Measurements from ENCODE around the gene TST.

Gene TST

DNA sequence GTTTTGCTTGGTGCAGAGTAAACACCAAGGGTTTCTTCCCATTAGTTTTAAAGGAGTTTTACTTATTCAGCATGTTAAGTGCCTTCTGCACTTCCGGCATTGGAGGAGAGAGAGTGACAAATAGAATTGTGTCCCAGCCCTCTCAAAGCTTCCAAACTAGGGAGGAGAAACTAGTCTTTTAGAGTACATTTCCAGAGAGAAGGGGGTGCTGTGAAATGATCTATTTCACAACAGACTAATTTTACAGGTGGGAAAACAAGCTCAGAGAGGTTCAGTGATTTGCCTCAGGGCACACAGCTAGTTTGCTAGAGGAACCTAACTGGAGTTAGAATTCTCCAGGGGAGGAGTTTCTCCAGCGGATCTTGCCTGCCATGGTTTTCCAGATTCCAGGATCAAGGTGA lies 12.9 kb upstream of the TST start:
- Histone ChIP-seq H3K27me3 (replicated peaks; ENCODE audit: control insufficient read depth, insufficient read depth, low read length, poor library complexity, severe bottlenecking) (peaks cover 2% of the 10 kb centered on the region), H3K27ac (ENCODE audit: insufficient read depth, low read length, poor library complexity, severe bottlenecking) (no peak overlapping the region), H3K36me3 (ENCODE audit: control insufficient read depth, insufficient read depth, low read length) (no peaks in the 10 kb centered on the region), H3K4me3 (ENCODE audit: insufficient read depth, low read depth, low read length, poor library complexity, severe bottlenecking) (no peak overlapping the region), H3K4me1 (ENCODE audit: control insufficient read depth, insufficient read depth, low read length, poor library complexity, severe bottlenecking) (no peaks in the 10 kb centered on the region), H3K9me3 (ENCODE audit: control insufficient read depth, low read length) (no peaks in the 10 kb centered on the region)
- no peak for DNase-seq

GRCh38 chr22:37030560-37031281 lies 11.5 kb upstream of the TST start:
- Histone ChIP-seq H3K4me1 (ENCODE audit: control insufficient read depth, insufficient read depth, low read length, poor library complexity, severe bottlenecking) (no peaks in the 10 kb centered on the region), H3K27ac (ENCODE audit: insufficient read depth, low read length, poor library complexity, severe bottlenecking) (no peak overlapping the region), H3K27me3 (replicated peaks; ENCODE audit: control insufficient read depth, insufficient read depth, low read length, poor library complexity, severe bottlenecking) (no peaks in the 10 kb centered on the region), H3K9me3 (ENCODE audit: control insufficient read depth, low read length) (no peaks in the 10 kb centered on the region), H3K36me3 (ENCODE audit: control insufficient read depth, insufficient read depth, low read length) (no peaks in the 10 kb centered on the region), H3K4me3 (ENCODE audit: insufficient read depth, low read depth, low read length, poor library complexity, severe bottlenecking) (no peak overlapping the region)
- DNase-seq: no peak

DNA sequence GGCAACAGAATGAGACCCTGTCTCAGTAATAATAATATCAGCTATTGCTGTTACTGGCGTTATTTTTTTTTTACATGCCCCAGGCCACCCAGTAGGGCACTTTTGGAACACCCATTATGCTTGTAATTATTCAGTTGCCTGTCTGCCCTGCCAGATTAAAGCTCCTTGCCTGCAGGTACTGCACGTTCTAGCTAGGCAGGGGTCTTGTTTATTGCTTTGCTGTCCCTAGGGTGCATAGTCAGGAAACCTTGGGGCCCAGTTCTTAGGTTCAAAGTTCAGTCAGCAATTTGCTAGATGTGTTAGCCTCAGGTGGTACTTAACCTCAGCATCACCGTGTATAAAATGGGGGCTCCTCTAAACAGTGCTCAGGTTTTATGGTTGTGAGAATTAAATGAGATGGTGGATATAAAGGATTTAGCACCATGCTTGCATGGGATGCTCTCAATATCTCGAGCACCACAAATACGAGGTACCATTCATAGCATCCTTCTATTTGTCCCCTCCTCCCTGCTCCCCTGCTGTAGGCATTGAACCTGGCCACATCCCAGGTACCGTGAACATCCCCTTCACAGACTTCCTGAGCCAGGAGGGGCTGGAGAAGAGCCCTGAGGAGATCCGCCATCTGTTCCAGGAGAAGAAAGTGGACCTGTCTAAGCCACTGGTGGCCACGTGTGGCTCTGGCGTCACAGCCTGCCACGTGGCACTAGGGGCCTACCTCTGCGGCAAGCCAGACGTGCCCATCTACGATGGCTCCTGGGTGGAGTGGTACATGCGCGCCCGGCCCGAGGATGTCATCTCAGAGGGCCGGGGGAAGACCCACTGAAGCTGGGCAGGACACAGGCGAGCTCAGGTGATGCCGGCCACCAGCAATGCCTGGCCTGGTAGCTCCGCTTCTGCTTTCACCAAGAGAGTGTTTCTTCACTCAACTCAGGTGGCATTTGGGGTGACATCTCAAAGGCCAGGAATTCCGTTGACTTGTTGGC lies 9.7 kb upstream of the TST start:
- H3K4me1 ChIP-seq (ENCODE audit: control insufficient read depth, insufficient read depth, low read length, poor library complexity, severe bottlenecking): no peaks in the 10 kb centered on the region
- no peak overlapping the region for H3K4me3 ChIP-seq (ENCODE audit: insufficient read depth, low read depth, low read length, poor library complexity, severe bottlenecking)
- H3K9me3 ChIP-seq (ENCODE audit: control insufficient read depth, low read length): no peaks in the 10 kb centered on the region
- no peaks in the 10 kb centered on the region for H3K36me3 ChIP-seq (ENCODE audit: control insufficient read depth, insufficient read depth, low read length)
- no peaks in the 10 kb centered on the region for H3K27me3 ChIP-seq (replicated peaks; ENCODE audit: control insufficient read depth, insufficient read depth, low read length, poor library complexity, severe bottlenecking)
- DNase-seq: no peak
- H3K27ac ChIP-seq (ENCODE audit: insufficient read depth, low read length, poor library complexity, severe bottlenecking): no peak overlapping the region

DNA sequence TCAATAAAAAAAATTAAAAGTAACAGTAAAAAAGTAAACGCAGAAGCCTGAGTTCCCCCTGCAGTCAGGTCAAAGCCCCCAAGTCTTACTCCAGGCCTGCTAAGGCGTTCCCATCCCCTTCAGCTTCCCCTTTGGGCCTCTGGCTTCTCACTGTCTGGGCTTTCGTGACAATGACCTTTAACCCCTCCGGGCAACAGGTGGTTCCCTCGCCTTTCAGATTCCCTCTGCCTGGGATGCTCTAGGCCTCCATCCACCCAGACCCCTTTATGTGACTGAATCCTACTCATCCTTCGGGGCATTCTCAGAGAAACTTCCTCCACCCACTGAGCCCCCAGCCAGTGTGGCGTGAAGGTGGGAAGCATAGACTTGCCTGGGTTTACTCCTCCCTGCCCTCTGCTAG lies 8.3 kb upstream of the TST start:
- no peaks in the 10 kb centered on the region for H3K9me3 ChIP-seq (ENCODE audit: control insufficient read depth, low read length)
- no peak for DNase-seq
- no peak overlapping the region for H3K27ac ChIP-seq (ENCODE audit: insufficient read depth, low read length, poor library complexity, severe bottlenecking)
- no peaks in the 10 kb centered on the region for H3K27me3 ChIP-seq (replicated peaks; ENCODE audit: control insufficient read depth, insufficient read depth, low read length, poor library complexity, severe bottlenecking)
- no peak overlapping the region for H3K4me3 ChIP-seq (ENCODE audit: insufficient read depth, low read depth, low read length, poor library complexity, severe bottlenecking)
- H3K4me1 ChIP-seq (ENCODE audit: control insufficient read depth, insufficient read depth, low read length, poor library complexity, severe bottlenecking): no peaks in the 10 kb centered on the region
- no peaks in the 10 kb centered on the region for H3K36me3 ChIP-seq (ENCODE audit: control insufficient read depth, insufficient read depth, low read length)

DNA sequence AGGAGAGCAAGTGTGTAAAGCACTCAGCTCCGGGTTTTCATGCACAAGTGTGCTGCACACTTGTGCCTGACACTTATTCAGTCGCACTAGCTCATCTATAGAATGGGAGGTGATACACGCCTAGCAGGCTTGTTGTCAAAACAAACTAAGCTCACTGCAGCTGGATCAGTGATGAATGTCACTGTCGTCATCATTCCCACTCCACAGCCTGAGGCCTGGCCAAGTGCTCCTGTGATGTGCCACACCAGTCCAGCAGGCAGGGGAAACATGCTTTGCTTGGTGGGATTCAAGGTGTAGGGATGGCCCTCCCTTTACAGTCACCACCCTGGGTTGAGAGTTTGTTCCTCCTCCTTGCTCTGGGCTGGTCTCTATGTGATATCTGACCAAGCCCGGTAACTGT lies 7.1 kb upstream of the TST start:
- Histone ChIP-seq H3K27me3 (replicated peaks; ENCODE audit: control insufficient read depth, insufficient read depth, low read length, poor library complexity, severe bottlenecking) (no peaks in the 10 kb centered on the region), H3K4me1 (ENCODE audit: control insufficient read depth, insufficient read depth, low read length, poor library complexity, severe bottlenecking) (no peaks in the 10 kb centered on the region), H3K9me3 (ENCODE audit: control insufficient read depth, low read length) (no peaks in the 10 kb centered on the region), H3K27ac (ENCODE audit: insufficient read depth, low read length, poor library complexity, severe bottlenecking) (no peak overlapping the region), H3K4me3 (ENCODE audit: insufficient read depth, low read depth, low read length, poor library complexity, severe bottlenecking) (no peak overlapping the region), H3K36me3 (ENCODE audit: control insufficient read depth, insufficient read depth, low read length) (no peaks in the 10 kb centered on the region)
- DNase-seq: no peak

DNA sequence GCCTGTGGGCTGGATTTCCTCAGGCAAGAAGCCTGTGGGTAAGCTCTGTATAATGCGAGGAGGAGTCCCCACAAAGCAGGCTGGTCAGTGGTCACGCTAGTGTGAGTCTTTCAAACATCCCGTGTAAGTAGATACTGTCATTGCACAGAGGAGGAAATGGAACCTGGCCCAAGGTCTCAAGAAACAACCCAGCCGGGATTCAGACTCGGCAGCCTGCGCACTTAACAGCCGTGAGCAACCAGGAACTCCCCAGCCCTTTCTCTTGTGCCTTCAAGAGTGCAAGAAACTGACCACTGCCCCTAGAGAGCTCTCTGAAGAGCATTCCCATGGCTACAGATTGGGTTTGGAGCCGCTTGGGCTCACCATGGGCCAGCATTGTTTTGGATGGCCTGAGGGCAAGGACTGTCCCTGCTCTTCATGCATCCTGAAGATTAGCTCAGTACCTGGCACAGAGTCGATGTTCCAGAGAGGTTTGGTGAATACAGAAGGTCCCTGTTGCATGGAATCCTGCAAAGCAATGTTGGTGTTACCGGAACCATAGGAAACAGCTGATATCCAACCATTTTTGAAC lies 6.3 kb upstream of the TST start:
- DNase-seq: no peak
- H3K27ac ChIP-seq (ENCODE audit: insufficient read depth, low read length, poor library complexity, severe bottlenecking): no peak overlapping the region
- no peak overlapping the region for H3K4me3 ChIP-seq (ENCODE audit: insufficient read depth, low read depth, low read length, poor library complexity, severe bottlenecking)
- no peaks in the 10 kb centered on the region for H3K27me3 ChIP-seq (replicated peaks; ENCODE audit: control insufficient read depth, insufficient read depth, low read length, poor library complexity, severe bottlenecking)
- H3K36me3 ChIP-seq (ENCODE audit: control insufficient read depth, insufficient read depth, low read length): no peaks in the 10 kb centered on the region
- no peaks in the 10 kb centered on the region for H3K9me3 ChIP-seq (ENCODE audit: control insufficient read depth, low read length)
- H3K4me1 ChIP-seq (ENCODE audit: control insufficient read depth, insufficient read depth, low read length, poor library complexity, severe bottlenecking): no peaks in the 10 kb centered on the region

DNA sequence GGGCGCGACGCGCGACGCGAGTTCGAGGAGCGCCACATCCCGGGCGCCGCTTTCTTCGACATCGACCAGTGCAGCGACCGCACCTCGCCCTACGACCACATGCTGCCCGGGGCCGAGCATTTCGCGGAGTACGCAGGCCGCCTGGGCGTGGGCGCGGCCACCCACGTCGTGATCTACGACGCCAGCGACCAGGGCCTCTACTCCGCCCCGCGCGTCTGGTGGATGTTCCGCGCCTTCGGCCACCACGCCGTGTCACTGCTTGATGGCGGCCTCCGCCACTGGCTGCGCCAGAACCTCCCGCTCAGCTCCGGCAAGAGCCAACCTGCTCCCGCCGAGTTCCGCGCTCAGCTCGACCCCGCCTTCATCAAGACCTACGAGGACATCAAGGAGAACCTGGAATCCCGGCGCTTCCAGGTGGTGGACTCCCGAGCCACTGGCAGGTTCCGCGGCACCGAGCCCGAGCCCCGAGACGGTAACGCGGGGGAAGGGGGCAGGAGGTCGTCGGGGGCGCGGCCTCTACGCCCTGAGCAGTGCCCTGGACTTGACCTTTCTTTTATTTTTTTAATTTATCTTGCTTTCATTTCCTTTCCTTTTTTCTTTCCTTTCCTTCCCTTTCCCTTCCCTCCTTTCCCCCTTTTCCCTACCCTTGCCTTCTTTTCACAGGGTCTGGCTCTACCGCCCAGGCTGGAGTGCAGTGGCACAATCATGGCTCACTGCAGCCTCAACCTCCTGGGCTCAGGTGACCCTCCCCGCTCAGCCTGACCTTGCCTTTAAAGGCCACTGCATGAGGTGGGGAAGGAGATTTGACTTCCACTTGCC lies 5.3 kb upstream of the TST start:
- Histone ChIP-seq H3K4me1 (ENCODE audit: control insufficient read depth, insufficient read depth, low read length, poor library complexity, severe bottlenecking) (peaks cover 3% of the 10 kb centered on the region), H3K4me3 (ENCODE audit: insufficient read depth, low read depth, low read length, poor library complexity, severe bottlenecking) (no peak overlapping the region), H3K9me3 (ENCODE audit: control insufficient read depth, low read length) (no peaks in the 10 kb centered on the region), H3K27me3 (replicated peaks; ENCODE audit: control insufficient read depth, insufficient read depth, low read length, poor library complexity, severe bottlenecking) (no peaks in the 10 kb centered on the region), H3K36me3 (ENCODE audit: control insufficient read depth, insufficient read depth, low read length) (no peaks in the 10 kb centered on the region), H3K27ac (ENCODE audit: insufficient read depth, low read length, poor library complexity, severe bottlenecking) (no peak overlapping the region)
- DNase-seq: no peak

DNA sequence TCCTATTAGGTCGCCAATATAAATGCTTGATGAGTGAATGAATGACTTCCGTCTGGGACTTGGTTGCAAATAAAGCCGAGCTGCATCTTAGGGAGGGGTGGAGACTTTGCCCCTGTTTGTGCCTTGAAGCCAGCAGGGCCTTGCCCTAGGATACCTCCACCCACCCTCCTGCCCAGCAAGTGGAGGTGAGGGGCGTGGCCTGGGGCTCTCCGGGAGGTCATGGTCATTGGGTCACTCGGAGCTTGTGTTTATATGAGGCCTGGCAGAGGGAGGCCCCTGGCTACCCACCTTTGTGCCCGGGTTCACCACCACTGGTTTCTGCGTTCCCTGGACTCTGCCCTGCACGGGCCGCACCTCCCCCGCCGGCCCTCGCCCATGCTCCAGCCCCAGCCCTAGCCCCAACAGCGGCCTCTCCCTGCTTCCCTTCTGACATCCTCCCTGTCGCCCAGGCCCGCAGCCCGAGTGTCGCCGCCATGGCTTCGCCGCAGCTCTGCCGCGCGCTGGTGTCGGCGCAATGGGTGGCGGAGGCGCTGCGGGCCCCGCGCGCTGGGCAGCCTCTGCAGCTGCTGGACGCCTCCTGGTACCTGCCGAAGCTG lies 4.6 kb upstream of the TST start:
- Histone ChIP-seq H3K27me3 (replicated peaks; ENCODE audit: control insufficient read depth, insufficient read depth, low read length, poor library complexity, severe bottlenecking) (no peaks in the 10 kb centered on the region), H3K36me3 (ENCODE audit: control insufficient read depth, insufficient read depth, low read length) (no peaks in the 10 kb centered on the region)
- DNase-seq: no peak

DNA sequence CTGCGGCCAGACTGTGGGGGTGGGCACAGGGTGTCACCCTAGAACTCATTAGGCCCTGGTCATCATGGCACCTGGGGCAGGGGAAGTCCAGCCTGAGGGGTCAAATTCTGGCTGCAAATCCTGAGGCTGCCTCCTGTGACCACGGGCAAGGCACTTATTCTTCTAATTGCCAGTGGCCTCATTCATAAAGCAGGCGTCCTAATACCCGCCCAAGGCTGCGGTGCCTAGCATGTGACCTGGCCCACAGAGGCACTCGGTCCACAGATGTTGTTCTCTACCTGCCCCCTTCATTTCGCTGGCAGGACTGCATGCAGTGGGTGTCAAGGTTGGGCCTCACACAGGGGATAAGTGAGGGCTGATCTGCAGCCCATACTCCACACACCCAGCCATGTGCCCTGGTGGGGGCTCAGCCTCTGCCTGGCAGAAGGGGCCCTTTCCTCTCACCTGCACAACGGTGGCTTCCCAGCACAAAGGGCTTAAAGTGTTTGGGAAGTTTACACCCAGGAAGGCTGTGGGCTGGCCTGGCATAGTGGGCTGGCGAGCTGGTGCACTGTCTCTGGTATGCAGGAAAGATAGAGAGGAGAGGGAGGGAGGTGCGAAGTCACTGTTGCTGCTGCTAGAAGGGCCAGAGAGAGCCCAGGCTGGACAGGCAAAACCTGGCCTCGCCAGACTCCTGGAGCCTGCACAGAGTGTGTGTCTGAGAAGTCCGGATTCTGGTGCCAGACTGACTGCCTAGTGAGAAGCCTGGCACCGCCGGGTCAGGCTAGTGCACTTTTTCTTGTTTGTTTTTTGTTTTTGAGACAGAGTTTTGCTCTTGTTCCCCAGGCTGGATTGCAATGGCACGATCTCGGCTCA lies 3.5 kb upstream of the TST start:
- H3K27me3 ChIP-seq (replicated peaks; ENCODE audit: control insufficient read depth, insufficient read depth, low read length, poor library complexity, severe bottlenecking): no peaks in the 10 kb centered on the region
- peaks cover 8% of the 10 kb centered on the region for H3K4me1 ChIP-seq (ENCODE audit: control insufficient read depth, insufficient read depth, low read length, poor library complexity, severe bottlenecking)
- no peak overlapping the region for H3K27ac ChIP-seq (ENCODE audit: insufficient read depth, low read length, poor library complexity, severe bottlenecking)
- H3K9me3 ChIP-seq (ENCODE audit: control insufficient read depth, low read length): no peaks in the 10 kb centered on the region
- no peak for DNase-seq
- H3K36me3 ChIP-seq (ENCODE audit: control insufficient read depth, insufficient read depth, low read length): no peaks in the 10 kb centered on the region
- no peak overlapping the region for H3K4me3 ChIP-seq (ENCODE audit: insufficient read depth, low read depth, low read length, poor library complexity, severe bottlenecking)

More for the DNA sequence above, 4.6 kb upstream of the TST start:
- H3K9me3 ChIP-seq (ENCODE audit: control insufficient read depth, low read length): no peaks in the 10 kb centered on the region
- H3K4me1 ChIP-seq (ENCODE audit: control insufficient read depth, insufficient read depth, low read length, poor library complexity, severe bottlenecking): peaks cover 5% of the 10 kb centered on the region
- no peak overlapping the region for H3K27ac ChIP-seq (ENCODE audit: insufficient read depth, low read length, poor library complexity, severe bottlenecking)
- no peak overlapping the region for H3K4me3 ChIP-seq (ENCODE audit: insufficient read depth, low read depth, low read length, poor library complexity, severe bottlenecking)
